MM.1S (cell line): ENCODE results near the gene CDC16.

ENCODE experiments used
- CTCF ChIP-seq: fragments of 300-600 bp; sonication (generic); IDR thresholded peaks from 2 replicates; pipeline ENCODE4 v1.5.1; 2016; ENCODE audit warnings: antibody characterized with exemption, low read length, mixed read lengths
- EZH2 ChIP-seq: fragments of 300-600 bp; sonication (generic); optimal IDR thresholded peaks from 2 replicates; pipeline ENCODE3; 2017; ENCODE audit warnings: low read depth, mild to moderate bottlenecking, antibody characterized with exemption, low read length, mixed read lengths
- EZH2phosphoT487 ChIP-seq: fragments of 300-600 bp; sonication (generic); IDR thresholded peaks from 2 replicates; pipeline ENCODE4 v1.6.1; 2018; ENCODE audit warnings: antibody characterized with exemption, low read length

GRCh38 chr13:114204894-114205293 is 29.8 kb upstream of the CDC16 start:
- TF ChIP-seq CTCF (no peak), EZH2 (no peak), EZH2phosphoT487 (no peak)
